K562 (cell line): ENCODE data around the gene TMEM247. TPM values are rescaled to one million over a fixed set of nuclear protein-coding genes. Genes with fewer than 3 reads are reported as not detected.

Experiments
- CBX5 ChIP-seq: IDR thresholded peaks from 2 replicates; pipeline ENCODE4 v1.6.1; 2014; ENCODE audit warnings: low read depth, borderline replicate concordance
- CCAR2 ChIP-seq: fragments of 200-400 bp; formaldehyde crosslinking; IDR thresholded peaks from 2 replicates; pipeline ENCODE4 v1.6.1; 2017; ENCODE audit warnings: mild to moderate bottlenecking, low read depth, low read length
- CREBBP ChIP-seq: IDR thresholded peaks from one replicate; pipeline ENCODE4 v1.6.1; 2012; ENCODE audit warnings: low read depth, mild to moderate bottlenecking, control low read depth, inconsistent platforms, low read length
- EGR1 ChIP-seq: fragments of 450-650 bp; conservative IDR thresholded peaks from 2 replicates; pipeline ENCODE4 v1.6.1; 2017; ENCODE audit warnings: mild to moderate bottlenecking
- FOXJ2 ChIP-seq: fragments of 200-800 bp; sonication (Bioruptor generic); IDR thresholded peaks from 2 replicates; pipeline ENCODE4 v1.6.1; 2016; ENCODE audit warnings: missing genetic modification characterization, missing compliant biosample characterization
- KLF10 ChIP-seq: fragments of 250-450 bp; sonication (Bioruptor Pico); IDR thresholded peaks from 2 replicates; pipeline ENCODE4 v1.6.1; 2021; ENCODE audit warnings: matching md5 sums
- SMARCA4 ChIP-seq: fragments of 450-650 bp; IDR thresholded peaks from 2 replicates; pipeline ENCODE4 v1.6.1; 2016
- TEAD4 ChIP-seq, 2 experiments: sonication (generic) in 1 of 2; formaldehyde crosslinking in 1 of 2; IDR thresholded peaks; 2 replicates each; pipeline versions ENCODE4 v1.6.1 to v1.8.0; 2012 to 2022; ENCODE audit warnings: borderline replicate concordance in 1 of 2, inconsistent platforms in 1 of 2, low read length in 1 of 2, mild to moderate bottlenecking in 1 of 2, missing genetic modification reagents in 1 of 2
- ZBTB12 ChIP-seq: fragments of 250-450 bp; sonication (Bioruptor Pico); IDR thresholded peaks from 2 replicates; pipeline ENCODE4 v1.4.0; 2020
- ZBTB40 ChIP-seq, 2 experiments: fragments of 450-650 bp in 1 of 2; sonication (generic) in 1 of 2; formaldehyde crosslinking in 1 of 2; IDR thresholded peaks; 2 replicates each; pipeline versions ENCODE4 v1.7.1 to v1.9.0; 2016 to 2022; ENCODE audit warnings: inconsistent platforms in 1 of 2, mild to moderate bottlenecking in 1 of 2, missing genetic modification reagents in 1 of 2
- ZFX ChIP-seq: sonication (generic); formaldehyde crosslinking; IDR thresholded peaks from 2 replicates; pipeline ENCODE4 v1.8.0; 2022; ENCODE audit warnings: mild to moderate bottlenecking, missing genetic modification reagents, moderate library complexity
- ZMIZ1 ChIP-seq, 2 experiments: fragments of 150-350 bp in 1 of 2; IDR thresholded peaks; 2 replicates each; pipeline ENCODE4 v1.6.1; 2012 to 2016; ENCODE audit warnings: low read depth in 2 of 2, low read length in 2 of 2, mild to moderate bottlenecking in 1 of 2, moderate library complexity in 1 of 2
- polyA plus RNA-seq, 8 experiments: library from polyadenylated mRNA; depleted of rRNA in 4 of 8; stranded (reverse) in 5 of 8; unstranded in 3 of 8; fragments of >200 nt; fragmentation: Nextera tagmentation in 2 of 8; fragmentation: Illumina TruSeq in 1 of 8; extraction: Ambion mirVana in 2 of 8; extraction: Trizol in 1 of 8; gene quantifications; 2 replicates each; pipeline versions ENCODE4 v1.2.1 to v1.2.3, GENCODE V29; 2011 to 2014; ENCODE audit warnings: inconsistent platforms in 1 of 8, missing spikeins in 1 of 8
- total RNA-seq, 7 experiments: library from RNA; depleted of rRNA in 6 of 7; stranded (reverse); fragments of >200 nt in 6 of 7; fragmentation: Illumina TruSeq in 2 of 7; extraction: Trizol in 2 of 7; gene quantifications; 2 replicates each; pipeline versions ENCODE4 v1.2.1 to v1.2.3, GENCODE V29; 2011 to 2021; ENCODE audit warnings: low replicate concordance in 1 of 7

TMEM247 gene
- total and polyA plus RNA-seq, 9 of the 15 experiments (the other 6 are each of a cell fraction or from before 2014, with no cell fraction given): 0.24 to 4.7 (median 3.1) TPM

GRCh38 chr2:46481198-46482193 lies 2.1 kb downstream of the TMEM247 start (continued):
- TF ChIP-seq ZBTB40 (IDR thresholded peaks at IDR 0.05) (no peak), ZBTB40 (CRISPR knock-in tag; IDR thresholded peaks at IDR 0.05) (no peak), ZBTB12 (CRISPR knock-in tag) (no peak), ZFX (no peak), CBX5 (no peak), CREBBP (no peak), EGR1 (no peak), FOXJ2 (tag) (no peak), CCAR2 (no peak), SMARCA4 (peak; percentile 16; the same call in 1 of the 2 replicates), ZMIZ1 (IDR thresholded peaks at IDR 0.05; ENCODE audit: low read depth in 2 of 2, low read length in 2 of 2) (no peak), KLF10 (CRISPR knock-in tag) (no peak), TEAD4 (IDR thresholded peaks at IDR 0.05; ENCODE audit: low read length) (no peak), TEAD4 (CRISPR knock-in tag; IDR thresholded peaks at IDR 0.05; ENCODE audit: borderline replicate concordance) (no peak)
